ENCODE data around the gene MTM1.

The MTM1 gene

GRCh38 chrX:150568320-150569154, at the start of gene MTM1:
TSS of gene MTM1 (plus strand) at chrX:150568621. CDS start at chrX:150592615, 23,994 bp downstream.
- DNase-seq (ENCODE audit: low read depth): peak; percentile 71

- DNase-seq (ENCODE audit: low read depth): no peak
These were observed 45.9 kb upstream of the MTM1 start for GRCh38 chrX:150522494-150522893.

DNA sequence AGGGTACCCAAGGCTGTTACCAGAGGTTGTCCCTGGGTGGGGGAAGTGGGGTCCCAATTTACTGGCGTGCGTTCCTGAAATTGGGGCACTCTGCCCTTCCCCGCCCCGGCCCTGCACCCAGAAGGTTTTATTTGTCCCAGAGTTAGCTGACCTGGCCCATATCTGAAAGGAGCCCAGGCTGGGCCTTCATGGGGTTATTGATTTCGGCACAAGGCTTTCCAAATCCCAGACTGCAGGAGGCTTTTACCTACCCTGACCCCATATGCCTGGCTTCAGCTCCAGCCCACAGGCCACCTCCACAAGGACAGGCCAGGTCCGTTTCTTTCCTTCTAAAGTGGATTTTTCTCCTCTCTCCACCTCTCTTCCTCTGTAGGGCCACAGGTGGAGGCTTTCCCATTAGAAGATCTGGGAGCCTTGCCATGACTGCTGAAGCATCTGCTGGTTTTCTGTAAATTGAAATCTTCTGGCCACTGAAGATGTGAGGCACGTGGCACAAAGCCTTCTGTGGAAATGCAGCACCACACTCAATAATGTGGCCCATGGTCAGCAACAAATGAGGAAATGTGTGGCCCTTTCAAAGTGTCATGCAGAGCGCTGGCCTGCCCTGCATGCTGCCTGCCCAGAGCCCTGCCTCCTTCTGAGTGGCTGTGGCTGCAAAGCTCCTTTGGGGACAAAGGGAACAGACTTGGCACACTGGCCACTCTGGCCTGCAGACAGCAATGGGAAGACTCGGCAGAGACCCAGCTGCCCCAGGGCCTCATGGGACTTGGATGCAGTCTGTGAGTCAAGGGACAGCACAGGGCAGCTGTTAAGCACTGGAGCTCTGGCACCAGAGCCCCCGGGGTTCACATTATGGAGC, 43.1 kb upstream of the MTM1 start:
- DNase-seq (ENCODE audit: low read depth): no peak

GRCh38 chrX:150526692-150527091, 41.7 kb upstream of the MTM1 start:
- no peak for DNase-seq (ENCODE audit: low read depth)

DNA sequence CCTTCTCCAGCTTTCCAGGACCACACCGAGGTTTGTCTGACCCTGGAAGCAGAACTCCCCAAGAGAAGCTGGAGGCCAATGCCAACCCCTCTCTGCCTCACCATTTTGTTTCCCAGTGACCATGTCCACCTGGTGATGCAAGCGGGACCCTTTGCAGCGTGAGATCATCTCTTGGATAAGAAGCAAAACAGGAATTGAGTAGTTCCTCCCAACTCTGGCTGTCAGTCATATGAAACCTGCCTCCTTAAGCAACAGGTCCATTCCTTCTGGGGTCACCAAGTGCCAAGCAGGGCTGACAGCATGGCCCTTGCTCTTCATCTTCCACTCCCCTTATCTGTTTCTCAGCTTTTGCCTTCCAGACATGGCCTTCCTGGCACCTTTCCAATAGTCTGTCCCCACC, 41.3 kb upstream of the MTM1 start:
- DNase-seq (ENCODE audit: low read depth): no peak

DNA sequence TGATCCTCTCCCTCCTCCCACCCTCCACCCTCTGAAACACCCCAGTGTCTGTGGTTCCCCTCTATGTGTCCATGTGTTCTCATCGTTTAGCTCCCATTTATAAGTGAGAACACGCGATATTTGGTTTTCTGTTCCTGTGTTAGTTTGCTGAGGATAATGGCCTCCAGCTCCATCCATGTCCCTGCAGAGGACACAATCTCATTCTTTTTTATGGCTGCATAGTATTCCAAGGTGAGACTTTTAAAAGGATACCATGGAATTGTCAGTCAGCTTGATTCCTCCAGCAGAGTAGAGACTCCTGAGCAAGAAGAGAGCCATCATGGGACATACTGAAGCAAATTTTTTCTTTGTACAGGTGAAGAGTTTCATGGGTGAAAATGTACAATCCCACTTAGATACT, 38.8 kb upstream of the MTM1 start:
- no peak for DNase-seq (ENCODE audit: low read depth)

DNA sequence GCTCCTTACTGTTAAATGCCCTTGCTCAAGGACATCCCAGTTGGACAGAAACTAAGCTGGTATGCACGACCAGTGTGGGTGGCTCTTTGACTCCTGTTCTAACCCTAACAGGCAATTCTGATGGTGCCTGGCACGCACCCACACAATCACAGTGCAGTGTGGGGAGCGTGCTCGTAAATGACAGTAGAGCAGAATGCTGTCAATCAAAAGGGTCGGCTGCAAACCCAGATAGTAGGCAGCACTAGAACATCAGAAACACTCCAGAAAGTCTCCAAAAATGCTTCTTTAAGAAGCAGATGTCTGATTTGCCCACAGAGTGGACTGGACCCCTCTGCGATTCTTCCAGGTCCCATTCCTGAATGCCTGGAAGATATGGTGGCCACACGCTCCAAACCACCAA, 37.6 kb upstream of the MTM1 start:
- no peak for DNase-seq (ENCODE audit: low read depth)

DNA sequence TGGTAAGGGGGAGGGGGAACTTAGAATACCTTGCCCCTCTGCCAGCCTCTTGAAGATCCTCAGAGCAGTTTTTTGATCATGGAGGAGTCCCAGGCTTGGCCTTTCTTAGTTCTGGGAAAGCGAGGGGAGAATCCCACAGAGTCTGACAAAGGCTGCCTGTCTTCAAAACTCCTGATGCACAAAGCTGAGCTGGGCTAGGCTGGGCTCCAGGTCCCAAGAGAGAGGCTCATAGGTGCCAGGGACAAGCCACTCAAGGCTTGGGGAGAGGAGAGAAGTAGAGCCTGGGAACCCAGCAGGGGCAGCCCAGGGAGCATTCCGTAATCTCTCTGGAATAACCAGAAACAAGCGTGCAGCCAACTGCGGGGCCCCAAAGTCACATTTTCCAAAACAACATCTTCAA, 37.0 kb upstream of the MTM1 start:
- no peak for DNase-seq (ENCODE audit: low read depth)

DNA sequence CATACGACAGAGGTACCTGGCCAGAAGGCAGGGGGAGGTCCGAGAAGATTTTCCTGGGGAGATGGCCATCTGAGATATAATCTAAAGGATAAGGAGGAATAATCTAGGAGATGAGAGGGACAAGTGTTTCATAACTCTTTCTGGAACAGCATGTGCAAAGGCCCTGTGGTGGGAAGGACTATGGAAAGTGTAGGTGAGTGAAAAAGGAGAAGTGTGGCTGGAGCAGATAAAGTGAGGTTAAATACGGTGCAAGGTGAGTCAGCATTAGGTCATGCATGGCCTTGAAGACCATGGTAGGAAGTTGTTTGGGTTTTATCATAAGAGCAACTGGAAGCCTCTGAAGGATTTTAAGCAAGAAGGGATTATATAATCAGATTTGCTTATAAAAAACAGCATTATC, 34.6 kb upstream of the MTM1 start:
- no peak for DNase-seq (ENCODE audit: low read depth)

DNA sequence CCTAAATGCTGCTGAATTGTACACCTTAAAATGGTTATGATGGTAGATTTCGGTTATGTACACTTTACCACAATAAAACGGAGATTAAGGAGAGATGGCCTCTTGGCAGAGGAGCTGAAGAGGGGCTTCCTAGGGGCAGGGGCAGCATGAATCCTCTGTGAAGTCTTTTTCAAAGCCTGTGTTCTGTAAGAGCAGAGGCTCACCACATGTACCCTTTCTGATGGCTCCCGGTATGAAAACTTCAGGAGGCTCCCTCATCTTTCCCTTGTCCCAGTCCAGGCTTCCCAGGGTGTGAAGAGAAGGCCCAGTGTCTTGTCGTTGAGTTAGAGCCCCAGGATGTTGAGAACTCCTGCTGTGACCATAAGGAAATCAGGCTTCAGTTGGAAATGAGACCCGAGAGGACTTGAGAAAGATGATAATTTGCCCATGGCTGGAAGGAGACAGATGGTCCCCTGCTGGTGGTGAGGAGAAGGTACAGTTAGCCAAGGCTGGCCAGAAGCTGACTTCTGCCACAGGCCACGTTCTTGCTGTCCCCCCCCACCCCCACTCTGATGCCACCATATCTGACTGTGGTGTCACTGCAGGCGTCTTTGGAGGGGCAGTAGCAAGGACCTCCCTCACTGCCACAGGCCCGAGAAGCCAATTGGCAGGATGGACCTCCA, 31.8 kb upstream of the MTM1 start:
- no peak for DNase-seq (ENCODE audit: low read depth)

DNA sequence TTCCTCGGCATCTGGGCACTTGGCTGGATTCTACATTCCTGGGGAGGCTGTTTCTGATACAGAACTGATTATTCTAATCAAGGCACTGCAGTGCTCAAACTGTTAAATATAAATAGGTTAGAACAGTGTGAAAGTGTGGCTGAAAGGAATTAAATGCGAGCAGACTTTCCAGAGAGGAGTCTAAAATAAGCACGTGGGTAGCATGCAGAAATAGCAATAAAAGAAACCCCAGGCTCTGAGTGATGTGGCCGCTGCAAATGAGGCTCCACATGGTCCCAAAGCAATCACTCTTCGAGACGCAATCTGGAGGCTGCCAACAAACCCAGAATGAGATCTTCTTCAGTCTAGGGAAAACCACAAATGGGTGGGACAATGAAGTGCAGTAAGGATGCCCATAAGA, 30.6 kb upstream of the MTM1 start:
- no peak for DNase-seq (ENCODE audit: low read depth)

- no peak for DNase-seq (ENCODE audit: low read depth)
These were observed 27.5 kb upstream of the MTM1 start for GRCh38 chrX:150540965-150541364.

DNA sequence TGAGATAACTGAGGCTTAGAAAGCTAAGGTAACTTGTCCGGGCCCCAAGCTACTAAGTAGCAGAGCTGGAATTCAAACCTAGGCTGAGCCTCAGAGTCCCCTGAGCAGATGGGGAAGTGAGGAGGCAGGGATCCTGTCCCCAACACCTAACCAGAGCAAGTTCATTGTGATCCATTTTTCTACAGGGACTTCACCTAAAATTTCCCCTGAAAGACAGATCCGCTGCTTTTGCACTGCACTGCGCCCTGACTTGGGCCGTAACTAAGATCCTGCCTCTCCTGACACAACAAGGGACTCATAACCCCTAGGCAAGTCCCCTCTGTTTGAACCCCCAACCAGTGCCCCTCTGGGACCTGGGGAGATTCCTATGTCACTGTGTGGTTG, 25.6 kb upstream of the MTM1 start:
- DNase-seq (ENCODE audit: low read depth): no peak

- DNase-seq (ENCODE audit: low read depth): no peak
These were observed 24.9 kb upstream of the MTM1 start for GRCh38 chrX:150543230-150544155.

GRCh38 chrX:150544222-150544787, 24.1 kb upstream of the MTM1 start:
- no peak for DNase-seq (ENCODE audit: low read depth)

DNA sequence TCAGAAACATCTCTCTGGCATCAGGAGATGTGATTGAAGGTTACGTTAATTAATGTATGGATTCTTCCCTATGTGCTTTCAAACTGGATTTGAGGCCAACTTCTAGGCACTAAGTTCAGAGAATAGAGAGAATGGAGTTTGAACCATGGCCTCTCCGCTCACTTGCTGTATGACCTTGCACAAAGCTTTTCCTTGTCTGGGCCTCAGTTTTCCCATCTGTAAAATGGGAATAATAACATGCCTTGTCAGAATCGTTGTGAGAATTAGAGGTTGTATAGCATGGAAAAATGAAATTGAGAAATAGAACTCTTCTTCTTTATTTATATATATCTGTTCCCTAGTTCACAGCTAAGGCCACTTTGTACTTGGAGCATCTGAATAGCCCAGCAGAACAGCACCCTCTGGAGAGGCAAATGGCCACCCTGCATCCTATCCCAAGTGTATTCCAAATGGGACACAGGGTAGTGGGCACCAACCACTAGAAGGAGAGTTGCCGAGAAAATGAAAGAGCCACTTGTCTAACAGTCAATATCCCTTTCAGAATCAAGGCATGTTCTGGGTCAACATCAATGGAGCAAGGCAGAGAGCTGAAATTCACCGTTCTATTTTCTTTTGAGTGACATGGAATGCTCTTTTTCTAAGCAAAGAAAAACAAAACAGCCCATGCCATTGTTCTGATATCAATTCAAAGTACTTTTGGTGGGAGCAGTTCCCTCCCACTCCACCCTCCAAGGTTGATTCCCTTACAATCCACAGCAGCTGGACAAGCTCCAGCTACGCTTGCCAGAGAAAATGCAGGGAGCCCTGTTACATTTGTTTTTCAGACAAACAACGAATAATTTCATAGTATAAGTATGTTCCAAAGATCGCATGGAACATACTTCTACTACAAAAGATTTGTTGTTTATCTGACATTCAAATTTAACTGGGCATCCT, 23.3 kb upstream of the MTM1 start:
- DNase-seq (ENCODE audit: low read depth): no peak

- DNase-seq (ENCODE audit: low read depth): no peak
These were observed 21.7 kb upstream of the MTM1 start for GRCh38 chrX:150546711-150547153.

GRCh38 chrX:150547375-150548115, 20.9 kb upstream of the MTM1 start:
- no peak for DNase-seq (ENCODE audit: low read depth)

GRCh38 chrX:150548251-150548650, 20.2 kb upstream of the MTM1 start:
- DNase-seq (ENCODE audit: low read depth): no peak
